Measurements from ENCODE around the gene DPPA2.
"Not testable (repeated sequence)": the region's sequence is repeated elsewhere in the genome, so short reads cannot be mapped to it uniquely, and the experiment has no call there.

DPPA2 gene, protein sequence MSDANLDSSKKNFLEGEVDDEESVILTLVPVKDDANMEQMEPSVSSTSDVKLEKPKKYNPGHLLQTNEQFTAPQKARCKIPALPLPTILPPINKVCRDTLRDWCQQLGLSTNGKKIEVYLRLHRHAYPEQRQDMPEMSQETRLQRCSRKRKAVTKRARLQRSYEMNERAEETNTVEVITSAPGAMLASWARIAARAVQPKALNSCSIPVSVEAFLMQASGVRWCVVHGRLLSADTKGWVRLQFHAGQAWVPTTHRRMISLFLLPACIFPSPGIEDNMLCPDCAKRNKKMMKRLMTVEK

DNA sequence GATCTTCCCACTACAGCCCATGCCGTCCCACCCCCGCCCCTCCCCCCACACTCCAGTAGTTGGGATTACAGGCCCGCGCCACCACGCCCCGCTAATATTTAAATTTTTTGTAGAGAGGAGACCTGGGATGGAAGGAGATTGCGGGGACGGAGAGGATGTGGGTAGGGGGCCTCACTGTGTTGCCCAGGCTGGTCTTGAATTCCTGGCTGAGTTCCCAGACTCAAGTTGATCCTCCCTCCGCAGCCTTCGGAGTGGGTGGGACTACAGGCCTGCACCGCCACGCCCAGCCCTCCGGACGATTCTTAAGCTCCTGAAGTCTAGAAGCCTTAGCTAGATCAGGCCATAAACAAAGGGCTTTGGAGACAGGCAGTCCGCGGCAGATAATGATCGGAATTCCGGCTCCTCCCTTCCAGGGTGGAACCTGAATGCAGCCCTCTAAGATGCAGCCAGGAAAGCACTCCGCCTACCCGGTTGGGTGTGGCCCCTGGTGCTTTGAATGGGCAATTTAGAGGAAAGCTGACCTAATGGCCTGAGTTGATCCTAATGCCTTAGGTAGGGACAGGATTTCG lies at the start of gene DPPA2:
TSS of gene DPPA2 (minus strand) at position 356 of the 569 bp plus-strand sequence. CDS start 1,975 bp downstream, outside the sequence.
- in situ Hi-C loops (cut with HindIII; ENCODE audit: low pct_unique_long_range_greater_than_20kb, low sequenced_read_pairs): no loop called here
- peak in 1 of 2 experiments; percentile 64 for DNase-seq (ENCODE audit: low read depth in 1 of 2, low spot score in 1 of 2)
- no peak for TF ChIP-seq JUND (IDR thresholded peaks at IDR 0.05; ENCODE audit: low read depth)

DNA sequence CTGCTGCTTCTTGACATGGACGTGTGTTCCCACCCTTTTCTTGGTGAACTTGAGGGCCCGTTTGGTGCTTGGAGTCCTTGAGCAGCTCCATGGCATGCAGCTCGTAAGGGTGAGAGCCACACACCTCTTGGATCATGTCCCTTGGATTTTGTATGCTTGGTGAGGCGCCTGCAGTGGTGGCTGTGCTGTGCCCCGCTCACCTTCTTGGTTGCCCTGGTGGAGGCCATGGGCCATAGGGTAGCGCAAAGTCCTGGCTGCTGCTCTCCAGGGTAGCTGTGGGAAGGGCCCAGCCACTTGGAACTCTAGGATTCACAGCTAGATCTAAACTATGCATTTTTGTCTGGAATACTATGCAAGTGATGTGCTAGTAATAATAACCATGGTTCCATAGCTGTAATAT lies 47.8 kb upstream of the DPPA2 start:
- no peak for TF ChIP-seq JUND (IDR thresholded peaks at IDR 0.05; ENCODE audit: low read depth)
- in situ Hi-C loops (cut with HindIII; ENCODE audit: low pct_unique_long_range_greater_than_20kb, low sequenced_read_pairs): no loop called here
- DNase-seq (ENCODE audit: low read depth in 1 of 2, low spot score in 1 of 2): no peak

- DNase-seq (ENCODE audit: low read depth in 1 of 2, low spot score in 1 of 2): no peak
- in situ Hi-C loops (cut with HindIII; ENCODE audit: low pct_unique_long_range_greater_than_20kb, low sequenced_read_pairs): no loop called here
- no peak for TF ChIP-seq JUND (IDR thresholded peaks at IDR 0.05; ENCODE audit: low read depth)
Measured at GRCh38 chr3:109363634-109364033, 47.3 kb upstream of the DPPA2 start.

DNA sequence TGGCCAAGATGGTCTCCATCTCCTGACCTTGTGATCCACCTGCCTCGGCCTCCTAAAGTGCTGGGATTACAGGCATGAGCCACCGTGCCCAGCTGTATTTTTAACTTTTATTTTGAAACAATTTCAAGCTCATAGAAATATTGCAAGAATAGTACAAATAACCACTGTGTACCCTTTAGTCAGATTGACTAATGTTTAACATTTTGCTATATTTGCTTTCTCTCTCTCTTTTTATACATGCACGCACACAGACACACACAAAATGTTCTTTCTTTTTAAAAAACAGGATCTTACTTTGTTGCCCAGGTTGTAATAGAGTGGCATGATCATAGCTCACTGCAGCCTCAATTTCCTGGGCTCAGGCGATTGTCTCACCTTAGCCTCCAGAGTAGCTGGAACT lies 46.5 kb upstream of the DPPA2 start:
- DNase-seq (ENCODE audit: low read depth in 1 of 2, low spot score in 1 of 2): no peak
- no peak for TF ChIP-seq JUND (IDR thresholded peaks at IDR 0.05; ENCODE audit: low read depth)
- in situ Hi-C loops (cut with HindIII; ENCODE audit: low pct_unique_long_range_greater_than_20kb, low sequenced_read_pairs): no loop called here

- in situ Hi-C loops (cut with HindIII; ENCODE audit: low pct_unique_long_range_greater_than_20kb, low sequenced_read_pairs): not testable (repeated sequence)
- peak in 1 of 2 experiments; percentile 24 for DNase-seq (ENCODE audit: low read depth in 1 of 2, low spot score in 1 of 2)
Measured at GRCh38 chr3:109358809-109359208, 42.5 kb upstream of the DPPA2 start.

DNA sequence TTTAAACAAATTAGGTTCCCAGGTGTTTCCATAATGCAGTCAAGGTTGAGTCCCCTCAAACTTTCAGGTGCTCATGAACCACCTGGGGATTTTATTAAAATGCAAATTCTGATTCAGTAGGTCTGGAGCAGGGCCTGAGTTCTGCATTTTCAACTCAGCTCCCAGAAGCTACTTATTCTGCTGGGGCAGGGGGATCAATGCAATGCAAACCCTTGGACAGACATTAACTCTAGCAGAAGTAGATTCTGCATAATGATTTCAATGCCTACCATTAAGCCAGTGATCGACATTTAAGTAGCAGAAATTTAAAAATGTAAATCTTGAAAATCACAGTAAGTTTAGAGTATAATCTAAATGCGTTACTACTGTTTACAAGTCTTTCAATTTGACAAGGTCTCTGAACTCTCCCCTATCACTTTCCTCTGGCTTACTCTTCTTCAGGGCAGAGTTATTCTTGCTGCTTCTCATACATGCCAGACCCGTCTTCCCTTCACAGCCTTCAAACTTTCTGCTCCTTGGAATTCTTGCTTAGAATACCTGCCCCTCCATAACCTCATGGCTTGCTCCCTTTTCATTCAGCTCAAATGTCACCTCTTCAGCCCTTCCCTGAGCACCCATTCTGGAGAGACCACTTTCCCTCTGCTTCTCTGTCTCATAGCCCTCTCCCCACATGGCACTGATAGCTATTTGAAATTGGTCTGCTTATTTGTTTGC lies 40.3 kb upstream of the DPPA2 start:
- in situ Hi-C loops (cut with HindIII; ENCODE audit: low pct_unique_long_range_greater_than_20kb, low sequenced_read_pairs): no loop called here
- no peak for TF ChIP-seq JUND (IDR thresholded peaks at IDR 0.05; ENCODE audit: low read depth)

DNA sequence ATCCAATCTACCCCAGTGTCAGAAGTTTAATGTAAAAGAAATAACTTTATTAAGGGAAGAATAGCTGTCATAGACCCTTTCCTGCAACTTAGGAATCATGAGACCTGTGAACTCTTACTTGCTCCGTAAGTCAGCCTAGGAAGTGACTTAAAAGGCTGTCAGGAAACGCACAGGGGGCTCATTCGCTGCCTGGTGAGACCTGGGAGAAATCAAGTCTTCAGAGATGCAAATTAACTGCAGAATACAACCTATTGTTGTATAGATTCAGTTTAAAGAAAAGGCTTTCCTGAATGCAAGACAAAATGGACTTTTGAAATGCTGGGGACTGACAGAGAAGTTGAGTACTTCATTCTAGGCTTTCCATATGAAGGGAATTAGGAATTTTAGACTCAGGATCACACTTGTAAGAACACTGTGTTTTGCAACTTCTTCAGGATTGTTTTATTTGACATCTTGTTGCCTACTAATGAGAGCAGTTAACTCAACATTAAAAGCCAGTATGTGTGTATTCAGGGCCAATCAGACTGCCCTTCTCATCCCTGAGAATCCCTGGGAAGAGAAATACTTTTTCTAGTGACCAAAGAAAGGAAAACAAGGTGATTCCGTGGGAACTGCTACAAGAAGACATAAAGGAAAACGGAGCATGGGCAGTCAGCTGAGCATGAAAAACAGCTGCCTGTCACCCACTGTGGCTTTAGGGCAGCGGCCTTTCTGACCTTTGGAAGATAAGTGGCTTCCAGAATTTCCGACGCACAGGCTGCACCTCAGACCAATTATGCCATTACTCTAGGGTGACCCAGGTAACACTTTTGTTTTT lies 39.5 kb upstream of the DPPA2 start:
- no peak for DNase-seq (ENCODE audit: low read depth in 1 of 2, low spot score in 1 of 2)

More for the DNA sequence above, 40.3 kb upstream of the DPPA2 start:
- DNase-seq (ENCODE audit: low read depth in 1 of 2, low spot score in 1 of 2): no peak

DNA sequence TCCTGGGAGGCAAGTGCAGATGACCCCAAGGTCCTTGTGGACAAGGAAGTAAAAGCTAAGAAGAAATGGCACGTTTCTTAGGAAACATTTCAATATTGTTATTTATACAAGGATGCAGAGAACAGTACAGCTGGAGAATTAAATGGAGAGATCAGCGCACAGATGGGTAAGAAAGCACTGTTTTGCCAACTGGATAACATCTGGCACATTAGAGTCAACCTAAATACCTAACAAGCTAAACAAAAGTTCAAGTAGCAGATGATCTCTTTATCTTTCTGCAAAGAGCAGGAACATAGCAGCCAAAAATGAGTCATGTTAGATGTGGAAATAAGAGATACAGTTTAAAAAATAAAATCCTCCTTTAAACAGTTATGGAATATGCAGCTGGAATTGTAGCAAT lies 36.7 kb upstream of the DPPA2 start:
- DNase-seq (ENCODE audit: low read depth in 1 of 2, low spot score in 1 of 2): no peak
- in situ Hi-C loops (cut with HindIII; ENCODE audit: low pct_unique_long_range_greater_than_20kb, low sequenced_read_pairs): no loop called here
- TF ChIP-seq JUND (IDR thresholded peaks at IDR 0.05; ENCODE audit: low read depth): no peak

More for the DNA sequence above, 39.5 kb upstream of the DPPA2 start:
- in situ Hi-C loops (cut with HindIII; ENCODE audit: low pct_unique_long_range_greater_than_20kb, low sequenced_read_pairs): no loop called here
- TF ChIP-seq JUND (IDR thresholded peaks at IDR 0.05; ENCODE audit: low read depth): no peak

- in situ Hi-C loops (cut with HindIII; ENCODE audit: low pct_unique_long_range_greater_than_20kb, low sequenced_read_pairs): no loop called here
- TF ChIP-seq JUND (IDR thresholded peaks at IDR 0.05; ENCODE audit: low read depth): no peak
- no peak for DNase-seq (ENCODE audit: low read depth in 1 of 2, low spot score in 1 of 2)
Measured at GRCh38 chr3:109351231-109351630, 34.9 kb upstream of the DPPA2 start.

- in situ Hi-C loops (cut with HindIII; ENCODE audit: low pct_unique_long_range_greater_than_20kb, low sequenced_read_pairs): no loop called here
- no peak for DNase-seq (ENCODE audit: low read depth in 1 of 2, low spot score in 1 of 2)
Measured at GRCh38 chr3:109346770-109347295, 30.5 kb upstream of the DPPA2 start.

DNA sequence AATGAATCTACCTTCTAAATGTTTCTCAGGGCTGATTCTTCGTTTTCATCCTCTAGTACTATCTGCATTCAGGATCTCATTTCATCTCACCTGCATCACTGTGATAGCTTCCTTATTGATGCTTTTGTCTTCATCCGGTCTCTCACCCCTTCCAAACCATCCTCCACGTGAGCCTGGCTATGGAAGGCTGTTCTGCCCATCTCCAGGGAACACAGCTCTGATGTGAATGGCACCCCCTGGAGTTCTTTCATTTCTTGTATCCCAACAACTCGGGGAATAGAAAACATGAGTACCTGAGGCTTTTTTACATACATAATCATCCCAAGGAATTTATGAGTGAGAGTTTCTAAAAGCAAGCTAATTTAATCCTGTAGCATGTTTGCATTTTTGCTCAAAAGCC lies 29.8 kb upstream of the DPPA2 start:
- in situ Hi-C loops (cut with HindIII; ENCODE audit: low pct_unique_long_range_greater_than_20kb, low sequenced_read_pairs): no loop called here
- TF ChIP-seq JUND (IDR thresholded peaks at IDR 0.05; ENCODE audit: low read depth): no peak
- no peak for DNase-seq (ENCODE audit: low read depth in 1 of 2, low spot score in 1 of 2)

More at GRCh38 chr3:109346770-109347295, 30.5 kb upstream of the DPPA2 start:
- no peak for TF ChIP-seq JUND (IDR thresholded peaks at IDR 0.05; ENCODE audit: low read depth)
